ENCODE data around the gene AMOTL1.

Gene AMOTL1

DNA sequence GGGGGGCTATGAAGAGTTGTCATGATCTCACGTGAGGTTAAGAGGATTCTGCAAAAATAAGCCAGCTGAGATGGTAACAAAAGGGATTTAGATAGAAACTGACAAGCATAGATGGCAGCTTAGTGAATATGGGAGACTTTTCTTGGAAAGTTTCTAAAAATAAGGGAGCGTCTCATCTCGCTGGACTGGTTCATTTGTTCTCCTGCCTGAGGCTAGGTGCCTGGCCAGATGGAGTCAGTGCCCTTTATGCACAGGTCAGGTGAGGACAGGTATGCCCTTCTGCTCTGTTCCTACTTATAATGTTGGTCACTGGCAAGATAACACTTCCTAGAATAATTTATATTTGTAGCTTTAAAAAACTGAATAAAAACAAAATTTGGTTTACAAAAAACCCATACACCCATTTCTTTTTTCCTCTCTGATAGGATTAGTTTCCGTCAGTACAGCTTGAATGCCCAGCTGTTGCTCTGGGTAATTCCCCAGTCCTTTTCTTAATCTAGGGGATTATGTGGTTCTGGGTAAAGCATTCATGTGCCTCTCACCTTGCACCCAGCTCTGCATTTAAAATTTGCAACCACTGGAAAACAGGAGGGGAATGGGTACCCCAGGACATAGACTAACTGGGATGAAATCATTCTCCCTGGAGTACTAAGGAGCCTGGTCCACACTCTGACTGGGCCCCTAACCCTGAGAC lies 90.0 kb downstream of the AMOTL1 start:
- no peak for FAIRE-seq

DNA sequence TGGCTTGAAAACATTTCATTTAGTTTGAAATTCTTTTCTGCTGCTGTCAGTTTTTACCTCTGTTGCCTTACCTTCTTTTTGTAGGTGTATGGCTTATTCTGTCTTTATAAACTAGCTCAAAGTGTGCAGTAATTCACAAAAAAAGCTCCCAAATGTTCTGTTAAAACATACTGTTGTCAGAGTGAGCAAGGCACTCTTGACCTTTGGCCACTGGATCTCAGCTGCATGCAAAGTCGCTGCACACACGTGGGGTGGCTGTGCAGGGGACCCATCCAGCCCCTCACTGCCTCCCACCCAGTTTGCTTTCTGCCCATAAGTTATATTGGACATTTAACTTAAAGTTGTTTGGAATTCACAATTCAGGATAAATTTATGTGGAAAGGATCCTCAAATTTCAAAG lies 92.2 kb downstream of the AMOTL1 start:
- no peak for FAIRE-seq

DNA sequence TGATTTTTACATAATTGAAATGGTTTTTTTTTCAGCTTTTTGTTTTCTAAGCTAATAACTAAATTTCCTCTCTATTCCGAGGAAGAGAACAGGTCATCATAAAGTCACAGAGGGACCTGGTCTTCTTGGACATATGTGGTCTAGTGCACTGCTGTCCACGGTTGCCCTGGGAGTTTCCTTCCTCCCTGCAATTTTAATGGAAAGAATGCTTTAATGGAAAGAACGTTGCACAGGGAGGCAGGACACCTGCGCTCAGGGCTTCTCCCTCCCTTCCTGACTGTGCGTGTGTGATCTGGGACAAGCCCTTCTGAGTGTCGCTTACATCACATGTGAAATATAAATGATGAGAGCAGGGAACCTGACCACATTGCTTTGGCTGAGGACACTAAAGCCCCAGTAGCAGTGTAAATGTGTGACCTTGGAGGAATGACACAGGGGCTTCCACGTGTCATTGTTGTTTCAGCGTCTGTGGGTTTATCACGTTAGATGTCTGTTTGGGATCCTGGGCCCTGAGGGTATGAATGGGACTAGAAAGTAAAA lies 93.2 kb downstream of the AMOTL1 start:
- no peak for FAIRE-seq

DNA sequence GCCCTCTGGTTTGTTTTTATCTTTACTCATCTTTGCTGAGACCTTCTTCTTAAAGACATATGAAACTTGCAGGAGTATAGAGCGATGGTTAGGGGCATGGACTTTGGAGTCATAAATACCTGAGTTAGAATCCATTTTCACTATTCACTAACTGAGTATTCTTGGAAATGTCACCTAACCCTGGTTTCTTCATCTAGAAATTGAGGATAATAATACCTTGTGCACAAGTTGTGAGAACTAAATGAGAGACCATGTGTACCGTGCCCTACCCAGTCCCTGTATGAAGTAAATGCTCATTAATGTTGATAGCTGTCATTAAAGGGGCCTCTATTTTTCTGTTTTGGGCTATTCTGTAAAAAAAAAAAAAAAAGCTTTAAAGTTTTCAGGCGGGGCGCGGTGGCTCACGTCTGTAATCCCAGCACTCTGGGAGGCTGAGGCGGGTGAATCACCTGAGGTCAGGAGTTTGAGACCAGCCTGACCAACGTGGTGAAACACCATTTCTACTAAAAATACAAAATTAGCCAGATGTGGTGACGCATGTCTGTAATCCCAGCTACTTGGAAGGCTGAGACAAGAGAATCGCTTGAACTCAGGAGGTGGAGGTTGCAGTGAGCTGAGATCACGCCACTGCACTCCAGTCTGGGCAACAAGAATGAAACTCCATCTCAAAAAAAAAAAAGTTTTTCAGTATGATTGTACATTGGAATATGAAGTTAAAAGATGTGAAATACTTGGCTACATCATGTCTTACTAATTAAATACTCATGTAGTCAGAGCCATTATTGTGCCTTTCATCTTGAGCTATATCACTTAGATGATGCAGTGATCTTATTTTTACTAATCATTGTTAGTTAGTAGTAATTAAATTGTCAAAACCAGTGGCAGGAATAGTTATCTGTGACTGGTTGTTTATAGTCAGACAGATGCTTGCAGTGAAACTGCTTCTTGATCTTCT lies 95.0 kb downstream of the AMOTL1 start:
- FAIRE-seq = no peak

DNA sequence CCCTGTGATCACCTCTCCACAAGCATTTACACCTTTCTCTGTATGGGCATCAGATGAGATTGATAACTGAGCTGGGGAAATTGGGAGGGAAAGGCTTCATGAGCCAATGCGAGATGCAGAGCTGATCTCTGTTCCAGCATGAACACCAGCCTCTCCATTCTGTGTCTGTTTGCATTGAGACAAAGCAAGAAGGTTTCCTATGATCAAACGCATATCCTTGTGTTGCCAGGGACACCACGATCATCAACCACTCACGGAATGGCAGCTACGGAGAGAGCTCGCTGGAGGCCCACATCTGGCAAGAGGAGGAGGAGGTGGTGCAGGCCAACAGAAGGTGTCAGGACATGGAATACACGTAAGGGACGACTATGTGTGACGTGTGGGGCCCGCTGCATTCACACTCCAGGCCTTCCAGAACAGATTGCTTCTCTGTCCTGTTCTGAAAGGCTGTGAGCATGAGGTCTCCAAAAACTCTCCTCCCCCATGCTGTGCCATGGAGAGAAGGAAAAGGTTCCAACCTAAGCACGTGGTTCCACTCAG lies 96.4 kb downstream of the AMOTL1 start:
- no peak for FAIRE-seq

DNA sequence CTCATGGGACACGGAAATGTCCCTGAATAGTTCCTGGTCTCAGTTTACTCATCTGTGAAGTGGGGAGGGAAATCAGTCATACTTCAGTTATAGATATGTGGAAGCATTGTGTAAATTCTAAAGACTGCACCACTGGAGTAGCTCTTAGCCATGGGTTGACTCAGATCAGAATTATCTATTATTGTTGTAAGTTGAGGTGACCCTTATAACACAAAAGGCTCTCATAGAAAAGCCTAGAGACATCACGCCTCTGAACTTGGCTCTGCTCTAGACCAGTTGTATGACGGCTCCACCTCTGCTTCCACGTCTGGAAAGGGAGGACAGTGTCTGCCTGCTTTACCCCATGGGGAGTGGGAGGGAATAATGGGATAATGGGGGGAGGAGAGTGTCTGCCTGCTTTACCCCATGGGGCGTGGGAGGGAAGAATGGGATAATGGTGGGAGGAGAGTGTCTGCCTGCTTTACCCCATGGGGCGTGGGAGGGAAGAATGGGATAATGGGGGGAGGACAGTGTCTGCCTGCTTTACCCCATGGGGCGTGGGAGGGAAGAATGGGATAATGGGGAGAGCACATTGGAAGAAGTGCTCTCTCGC lies 98.2 kb downstream of the AMOTL1 start:
- no peak for FAIRE-seq

DNA sequence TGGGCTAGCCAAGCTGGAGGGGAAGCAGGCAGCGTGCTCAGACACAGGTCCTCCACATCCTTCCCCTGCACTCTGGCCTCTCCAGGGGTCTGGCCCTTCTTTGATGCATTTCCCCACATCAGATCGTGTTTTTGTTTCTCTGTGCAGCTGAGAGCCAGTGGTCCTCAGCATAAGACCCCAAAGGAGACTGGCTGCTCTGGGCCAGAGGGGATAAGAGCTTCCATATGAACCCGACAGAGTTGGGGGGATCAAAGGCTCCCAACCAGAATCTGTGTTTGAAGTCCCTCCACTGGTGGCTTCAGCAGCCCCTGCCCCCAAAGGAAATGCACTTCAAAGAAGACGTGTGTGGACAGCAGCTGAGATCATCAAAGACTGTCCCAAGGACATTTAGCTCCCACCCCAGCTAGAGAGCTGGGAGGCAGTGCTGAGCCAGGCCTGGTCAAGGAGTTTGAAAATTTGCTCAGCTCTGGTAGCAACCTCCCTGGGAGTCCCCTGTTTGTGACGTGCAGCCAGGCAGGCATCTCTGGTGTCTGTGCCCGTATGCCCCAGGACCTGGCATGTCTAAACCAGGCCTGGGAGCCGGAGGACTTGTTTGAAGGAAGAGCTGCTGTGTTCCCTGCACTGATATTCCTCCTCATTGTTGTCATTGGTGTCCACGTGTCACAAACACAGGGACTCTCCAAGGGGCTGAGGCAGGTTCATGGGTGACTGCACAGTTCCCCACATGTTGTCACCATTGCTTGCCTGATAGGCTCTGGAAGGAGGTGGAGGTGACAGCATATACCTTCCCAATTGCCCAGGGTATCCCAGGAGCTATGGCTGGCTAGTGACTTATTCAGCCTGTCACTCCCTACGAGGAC lies 99.0 kb downstream of the AMOTL1 start:
- FAIRE-seq = no peak

DNA sequence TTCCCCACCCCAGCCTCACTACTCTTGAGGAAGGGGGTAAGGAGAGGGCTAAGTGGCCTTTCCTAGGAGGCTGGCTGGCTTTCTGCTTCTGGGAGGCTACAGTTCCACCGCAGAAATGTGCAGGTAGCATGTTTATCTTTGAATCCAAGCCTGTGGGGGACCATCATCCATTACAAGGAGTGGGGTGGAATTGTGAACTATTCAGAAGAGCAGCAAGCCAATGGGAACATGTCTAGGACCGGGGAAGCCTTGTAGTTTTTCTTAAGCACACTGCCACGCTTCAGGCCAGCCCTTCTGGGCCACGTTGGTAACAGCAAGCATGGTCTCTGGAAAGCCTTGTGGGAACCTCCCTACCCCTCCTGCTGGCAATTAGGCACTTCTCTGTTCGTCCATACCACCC lies 100.3 kb downstream of the AMOTL1 start:
- FAIRE-seq = no peak

DNA sequence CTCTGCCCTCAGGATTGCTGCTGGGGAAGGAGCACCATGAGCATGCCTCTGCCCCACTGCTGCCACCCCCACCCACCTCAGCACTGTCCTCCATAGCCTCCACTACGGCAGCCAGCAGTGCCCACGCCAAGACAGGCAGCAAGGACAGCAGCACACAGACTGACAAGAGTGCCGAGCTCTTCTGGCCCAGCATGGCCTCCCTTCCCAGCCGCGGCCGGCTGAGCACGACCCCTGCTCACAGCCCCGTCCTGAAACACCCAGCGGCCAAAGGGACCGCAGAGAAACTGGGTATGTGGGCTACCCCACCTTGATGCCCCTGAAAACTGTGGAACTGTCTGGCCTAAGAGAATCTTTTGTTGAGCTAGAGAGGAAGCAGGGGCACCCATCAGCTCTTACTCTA lies 101.0 kb downstream of the AMOTL1 start:
- no peak for FAIRE-seq

DNA sequence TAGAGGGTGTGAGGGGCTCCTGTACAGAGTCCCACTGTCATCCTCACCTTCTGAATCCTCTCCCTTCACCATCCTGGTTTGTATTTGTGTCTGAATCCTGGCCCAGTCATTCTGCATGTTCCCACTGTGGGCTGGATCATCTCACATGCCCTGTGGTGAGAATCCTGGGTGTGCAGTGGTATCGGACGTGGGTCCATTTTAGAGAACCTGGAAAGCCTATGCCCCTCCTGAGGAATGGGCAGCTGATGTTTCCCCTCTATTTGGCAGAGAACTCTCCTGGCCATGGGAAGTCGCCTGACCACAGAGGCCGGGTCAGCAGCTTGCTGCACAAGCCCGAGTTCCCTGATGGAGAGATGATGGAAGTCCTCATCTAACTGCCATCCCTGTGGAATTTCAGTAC lies 102.3 kb downstream of the AMOTL1 start:
- no peak for FAIRE-seq

DNA sequence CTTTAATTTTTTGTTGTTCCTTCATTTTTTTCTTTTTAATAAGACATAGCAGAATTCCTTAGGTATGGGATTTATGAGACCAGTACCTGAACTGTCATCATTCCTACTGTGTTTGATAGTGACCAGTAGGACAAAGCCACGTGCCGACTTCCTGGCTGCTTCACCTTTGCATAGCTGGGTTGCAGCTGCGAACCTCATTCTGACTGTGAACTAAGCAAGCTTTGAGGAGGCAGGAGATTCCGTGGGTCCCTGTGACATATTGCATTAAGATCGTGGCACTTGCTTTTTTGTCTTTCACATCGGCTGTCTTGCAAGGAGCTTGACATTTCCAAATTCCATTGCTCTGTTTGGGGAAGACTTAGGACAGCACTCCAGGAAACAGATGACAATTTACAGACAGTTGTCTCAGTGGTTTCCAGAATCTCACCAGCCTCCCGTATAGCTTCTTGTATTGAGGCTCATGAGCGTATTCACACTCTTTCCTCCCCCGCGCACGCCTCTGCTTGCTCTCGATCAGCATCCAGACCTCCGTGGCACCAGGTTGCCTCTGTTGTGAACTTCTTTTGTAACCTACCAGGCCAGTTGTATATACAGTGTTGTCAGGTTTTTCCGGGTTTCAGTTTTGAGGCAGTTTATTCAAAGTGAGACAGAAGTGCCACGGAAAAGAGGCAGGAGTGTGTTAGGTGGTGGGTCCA lies 103.5 kb downstream of the AMOTL1 start:
- FAIRE-seq = no peak

DNA sequence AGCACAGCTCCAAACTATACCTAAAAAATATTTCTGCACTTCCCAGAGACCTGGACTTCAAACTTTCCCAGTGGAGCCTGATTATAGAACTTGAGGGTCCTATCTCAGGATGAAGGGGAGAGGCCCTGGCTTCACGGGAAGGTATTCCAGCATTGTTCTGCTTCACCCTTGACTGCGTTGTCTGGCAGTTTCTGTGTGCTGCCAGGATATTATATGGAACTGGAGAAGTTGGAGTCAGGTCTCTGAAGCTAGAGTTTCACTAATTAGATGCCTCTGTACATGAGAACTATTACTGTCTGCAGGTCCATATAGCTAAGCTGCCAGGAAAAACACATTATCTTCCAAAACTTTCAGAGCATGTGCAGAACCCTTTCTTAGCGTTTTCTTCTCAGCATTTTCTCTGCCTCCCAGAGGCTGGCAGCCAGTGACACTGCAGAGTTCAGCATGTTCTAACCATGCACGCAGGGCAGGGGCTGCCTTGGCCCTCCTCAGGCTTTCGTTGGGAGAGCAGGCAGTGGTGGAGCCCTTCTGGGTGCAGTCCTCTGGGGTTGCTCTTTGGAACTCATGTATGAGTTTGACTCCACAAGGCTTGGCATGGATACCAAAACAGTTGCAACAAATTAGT lies 105.9 kb downstream of the AMOTL1 start:
- FAIRE-seq = no peak

DNA sequence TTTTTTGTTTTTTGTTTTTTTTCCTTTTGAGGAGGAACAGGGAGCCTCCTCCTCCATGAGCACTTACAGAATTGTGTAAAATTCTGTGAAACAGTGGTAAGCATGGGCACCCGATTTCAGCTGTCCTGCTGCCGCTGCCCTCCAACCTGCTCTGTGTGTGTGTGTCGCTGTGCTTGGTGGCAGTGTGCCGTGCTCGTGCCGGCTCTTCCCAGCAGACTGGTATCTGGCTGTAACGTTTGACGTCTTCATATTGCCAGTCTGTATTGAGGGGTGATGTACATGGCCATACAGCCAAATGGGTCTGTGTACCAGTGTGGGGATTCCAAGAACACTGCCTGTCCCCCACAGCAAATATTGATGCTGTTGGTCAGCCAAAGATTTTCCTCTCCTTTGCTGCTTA lies 108.1 kb downstream of the AMOTL1 start:
- FAIRE-seq = no peak

DNA sequence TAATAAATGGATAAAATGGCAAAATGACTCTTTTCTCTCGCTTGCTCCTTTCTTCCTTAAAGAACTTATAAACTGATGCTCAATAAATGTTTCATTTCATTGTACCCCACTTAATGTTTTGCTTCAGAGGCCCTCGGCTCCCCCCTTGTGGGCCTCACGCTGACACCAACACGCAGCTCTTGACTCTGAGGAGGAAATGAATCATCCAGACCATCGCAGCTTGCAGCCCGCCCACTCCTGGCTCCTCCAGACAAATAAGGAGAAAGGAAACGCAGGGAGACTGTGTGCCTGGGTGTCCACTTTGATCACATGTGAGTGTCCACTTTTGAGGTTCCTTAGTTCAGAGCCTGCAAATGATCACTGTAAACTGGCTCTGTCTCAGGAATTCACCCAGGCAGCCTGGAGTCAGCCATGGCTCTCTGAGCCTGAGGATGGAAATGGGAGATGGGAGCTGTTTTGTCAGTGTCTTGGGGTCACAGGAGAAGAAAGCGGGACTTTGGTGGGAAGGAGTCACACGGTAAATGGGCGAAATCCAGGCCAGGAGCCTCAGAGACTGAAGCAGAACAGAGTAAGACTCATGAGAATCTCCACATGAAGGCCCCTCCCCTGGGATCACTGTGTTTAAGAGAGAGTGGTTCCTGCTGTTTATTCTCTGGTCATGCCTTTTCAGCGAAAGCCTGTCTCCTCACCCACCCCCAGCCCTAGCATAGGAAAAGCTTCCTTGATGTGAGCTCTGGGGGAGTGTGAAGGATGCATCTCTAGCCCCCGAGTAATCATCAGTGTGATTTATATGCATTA lies 108.7 kb downstream of the AMOTL1 start:
- FAIRE-seq = no peak

DNA sequence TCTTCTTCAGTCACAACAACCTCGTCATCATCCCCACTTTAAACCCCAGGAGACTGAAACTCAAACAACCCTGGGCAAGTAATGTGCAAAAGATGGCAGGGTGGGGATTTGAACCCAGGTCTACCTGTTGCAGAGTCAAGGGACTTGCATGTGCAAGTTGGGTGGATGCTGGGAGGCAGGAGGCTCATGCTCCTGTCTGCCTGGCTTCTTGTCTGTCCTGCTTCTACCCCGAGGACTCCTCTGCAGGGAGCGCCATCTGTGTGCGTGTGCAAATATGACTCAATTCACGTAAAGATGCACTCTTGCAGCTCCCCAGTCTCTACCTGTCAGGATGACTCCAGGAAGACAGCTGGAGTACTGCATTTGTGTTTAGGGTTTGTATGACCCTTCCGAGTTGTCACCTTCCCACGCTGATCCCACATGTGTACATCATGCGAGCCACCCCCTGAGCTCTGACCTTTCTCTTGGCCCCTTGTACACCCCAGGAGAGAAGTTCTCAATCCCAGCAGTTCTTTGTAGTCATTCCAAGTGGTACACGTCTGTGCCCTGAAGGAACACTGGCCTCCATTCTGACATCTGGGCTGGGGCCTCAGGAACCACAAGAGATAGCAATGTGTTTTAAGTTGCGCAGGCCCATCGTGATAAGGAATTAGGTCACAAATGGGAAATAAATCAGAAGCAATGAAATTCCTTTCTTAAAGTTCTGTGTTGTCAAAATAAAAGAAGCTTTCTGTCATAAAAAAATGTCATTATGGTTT lies 109.5 kb downstream of the AMOTL1 start:
- FAIRE-seq = no peak

DNA sequence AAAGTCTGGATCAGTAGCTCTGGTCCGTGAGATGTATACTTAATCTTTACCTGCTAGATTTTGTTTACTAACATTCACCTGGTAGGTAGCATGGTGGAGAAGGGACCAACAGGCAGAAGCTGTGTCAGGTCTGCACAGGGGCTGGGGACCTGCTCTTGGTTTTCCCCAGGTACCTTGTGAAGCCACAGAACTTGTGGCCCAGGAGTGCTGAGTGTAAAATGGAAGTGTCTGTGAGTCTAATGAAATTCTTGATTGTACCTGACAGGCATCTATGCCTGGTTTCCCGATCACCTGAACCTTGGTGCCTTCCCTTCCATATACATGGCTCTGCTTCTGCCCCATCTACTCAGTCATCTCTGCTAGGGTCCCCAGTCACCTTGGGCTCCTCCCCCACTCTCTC lies 110.8 kb downstream of the AMOTL1 start:
- FAIRE-seq = no peak

DNA sequence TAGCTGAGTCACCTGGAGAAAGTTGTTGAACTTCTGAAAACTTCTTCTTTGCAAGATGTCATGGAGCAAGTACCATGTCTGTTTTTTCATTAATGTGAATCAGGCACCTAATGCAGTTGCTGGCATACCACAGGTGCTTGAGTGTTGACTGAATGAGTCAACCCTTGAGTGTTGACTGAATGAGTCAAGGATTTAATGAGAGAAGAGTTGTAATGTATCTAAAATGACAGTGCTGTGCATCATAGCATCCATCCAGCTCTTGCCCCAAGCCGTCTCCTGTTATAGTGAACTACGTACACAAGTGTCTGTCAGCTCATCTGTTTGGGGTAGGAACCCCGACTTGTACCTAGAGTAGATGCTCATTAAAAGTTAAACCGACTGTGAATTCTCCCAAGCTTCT lies 112.1 kb downstream of the AMOTL1 start:
- FAIRE-seq = no peak

DNA sequence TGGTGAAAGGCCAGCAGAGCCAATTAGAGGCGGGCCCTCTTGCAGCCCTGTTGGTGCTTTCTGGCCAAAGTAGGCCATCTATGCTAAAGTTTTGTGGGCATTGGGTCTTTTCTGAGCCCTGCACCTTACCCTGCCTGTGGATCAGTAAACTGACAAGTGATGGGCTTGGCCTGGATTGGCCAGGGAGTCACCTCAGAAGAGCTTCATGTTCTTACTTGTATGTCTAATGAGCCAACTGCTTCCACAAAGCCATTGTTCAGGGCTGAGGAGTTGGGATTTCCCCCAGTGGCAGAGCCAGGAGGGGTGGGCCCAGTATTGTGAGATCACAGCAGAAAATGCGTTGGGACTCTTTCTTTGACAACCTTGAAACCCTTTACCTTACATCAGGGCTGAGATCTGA lies 114.8 kb downstream of the AMOTL1 start:
- no peak for FAIRE-seq

DNA sequence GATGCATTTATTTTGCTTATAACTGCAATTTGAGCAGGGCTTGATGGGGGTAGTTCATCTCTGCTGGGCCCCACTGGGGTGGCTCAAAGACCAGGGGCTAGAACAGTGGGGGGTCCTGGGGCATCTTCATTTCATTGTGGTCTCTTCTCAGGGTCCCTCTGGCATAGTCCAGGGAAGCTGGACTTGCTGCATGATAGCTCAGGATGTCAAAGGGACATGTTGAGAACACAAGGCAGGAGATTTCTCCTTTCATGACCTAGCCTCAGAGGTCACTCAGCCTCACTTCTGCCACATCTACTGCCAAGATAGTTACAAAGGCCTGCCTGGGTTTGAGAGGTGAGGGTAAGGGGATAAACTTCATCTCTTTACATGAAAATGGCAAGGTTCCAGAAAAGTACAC lies 115.7 kb downstream of the AMOTL1 start:
- FAIRE-seq = no peak

DNA sequence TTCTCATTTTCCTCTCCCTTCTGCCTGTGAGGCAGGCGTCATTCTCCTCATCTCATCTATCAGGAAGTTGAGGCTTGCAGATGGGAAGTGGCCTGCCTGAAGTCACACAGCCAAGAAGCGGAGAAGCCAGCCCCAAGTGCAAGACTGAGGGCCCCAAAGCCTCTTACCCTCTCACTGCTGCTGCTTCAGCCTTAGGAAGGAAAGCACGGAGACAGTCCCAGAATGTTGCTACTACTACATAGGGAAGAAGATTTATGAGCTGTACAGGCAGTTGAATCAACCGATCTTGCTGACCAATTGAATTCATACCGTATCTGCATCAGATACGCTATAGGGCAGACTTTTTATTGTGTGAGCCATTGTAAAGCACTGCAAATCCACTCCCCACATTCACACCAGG lies 116.2 kb downstream of the AMOTL1 start:
- no peak for FAIRE-seq
